ENCODE data around the gene PSG2.
"Not testable (repeated sequence)": the region's sequence is repeated elsewhere in the genome, so short reads cannot be mapped to it uniquely, and the experiment has no call there.

DNA sequence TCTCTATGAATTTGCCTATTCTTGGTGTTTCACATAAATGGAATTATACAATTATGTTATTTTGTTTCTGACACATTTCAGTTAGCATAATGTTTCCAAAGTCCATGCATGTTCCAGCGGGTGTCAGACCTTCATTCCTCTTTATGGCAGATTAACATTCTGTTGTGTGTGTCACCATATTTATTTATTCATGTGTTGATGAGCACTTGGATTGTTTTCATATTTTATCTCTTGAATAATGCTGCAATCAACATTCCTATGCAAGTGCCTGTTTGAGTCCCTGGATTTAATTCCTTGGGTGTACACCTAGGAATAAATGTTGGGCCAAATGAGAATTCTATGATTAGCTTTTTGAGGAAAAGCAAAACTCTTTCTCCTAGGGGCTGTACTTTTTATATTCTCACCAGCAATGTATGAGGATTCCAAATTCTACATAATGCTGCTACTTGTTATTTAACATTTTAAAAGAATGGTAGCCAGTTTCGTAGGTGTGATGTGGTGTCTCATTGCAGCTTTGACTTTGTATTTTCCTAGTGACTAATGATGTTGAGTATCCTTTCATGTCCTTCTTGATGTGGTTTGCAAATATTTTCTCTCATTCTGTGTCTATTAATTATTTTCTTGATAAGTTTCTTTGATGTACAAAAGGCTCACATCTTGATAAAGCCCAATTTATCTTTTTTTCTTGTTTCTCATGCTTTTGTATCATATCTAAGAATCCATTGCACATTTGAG, 3.5 kb upstream of the PSG2 start:
- TF ChIP-seq, protein P1, sequence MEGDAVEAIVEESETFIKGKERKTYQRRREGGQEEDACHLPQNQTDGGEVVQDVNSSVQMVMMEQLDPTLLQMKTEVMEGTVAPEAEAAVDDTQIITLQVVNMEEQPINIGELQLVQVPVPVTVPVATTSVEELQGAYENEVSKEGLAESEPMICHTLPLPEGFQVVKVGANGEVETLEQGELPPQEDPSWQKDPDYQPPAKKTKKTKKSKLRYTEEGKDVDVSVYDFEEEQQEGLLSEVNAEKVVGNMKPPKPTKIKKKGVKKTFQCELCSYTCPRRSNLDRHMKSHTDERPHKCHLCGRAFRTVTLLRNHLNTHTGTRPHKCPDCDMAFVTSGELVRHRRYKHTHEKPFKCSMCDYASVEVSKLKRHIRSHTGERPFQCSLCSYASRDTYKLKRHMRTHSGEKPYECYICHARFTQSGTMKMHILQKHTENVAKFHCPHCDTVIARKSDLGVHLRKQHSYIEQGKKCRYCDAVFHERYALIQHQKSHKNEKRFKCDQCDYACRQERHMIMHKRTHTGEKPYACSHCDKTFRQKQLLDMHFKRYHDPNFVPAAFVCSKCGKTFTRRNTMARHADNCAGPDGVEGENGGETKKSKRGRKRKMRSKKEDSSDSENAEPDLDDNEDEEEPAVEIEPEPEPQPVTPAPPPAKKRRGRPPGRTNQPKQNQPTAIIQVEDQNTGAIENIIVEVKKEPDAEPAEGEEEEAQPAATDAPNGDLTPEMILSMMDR (IDR thresholded peaks at IDR 0.05; ENCODE audit: poor library complexity): not testable (repeated sequence)
- not testable (repeated sequence) for TF ChIP-seq EZH2phosphoT487 (IDR thresholded peaks at IDR 0.05; ENCODE audit: low read depth, severe bottlenecking, unreplicated experiment); EZH2 (IDR thresholded peaks at IDR 0.05; ENCODE audit: borderline replicate concordance)

Measured in hepatocyte (in vitro differentiated cells).